Trophoblast cell (in vitro differentiated cells and primary cell): ENCODE data around the gene EP300.
A peak's percentile ranks its signal among the peaks of the same experiment; 100 is the strongest.

Experiments used
- DNase-seq, 2 donors: peaks; one replicate each; pipeline ENCODE4 v3.0.0-alpha.2; 2016
- H2AFZ ChIP-seq: 2 replicates; pipeline ENCODE4 v1.6.1; 2013; ENCODE audit warnings: low read length, moderate library complexity, mild to moderate bottlenecking; ENCODE audit not compliant: insufficient read depth, poor library complexity
- H2AK5ac ChIP-seq: 2 replicates; pipeline ENCODE4 v1.6.1; 2013; ENCODE audit warnings: mild to moderate bottlenecking, low read length
- H2BK120ac ChIP-seq: 2 replicates; pipeline ENCODE4 v1.6.1; 2013; ENCODE audit warnings: low read length, mild to moderate bottlenecking, moderate library complexity; ENCODE audit not compliant: insufficient read depth, poor library complexity
- H2BK12ac ChIP-seq: 2 replicates; pipeline ENCODE4 v1.6.1; 2013; ENCODE audit warnings: mild to moderate bottlenecking, low read length, moderate library complexity
- H2BK5ac ChIP-seq: 2 replicates; pipeline ENCODE4 v1.6.1; 2013; ENCODE audit warnings: low read length, low read depth, moderate library complexity, mild to moderate bottlenecking; ENCODE audit not compliant: poor library complexity
- H3K14ac ChIP-seq: 2 replicates; pipeline ENCODE4 v1.6.1; 2013; ENCODE audit warnings: mild to moderate bottlenecking, low read length
- H3K18ac ChIP-seq: 2 replicates; pipeline ENCODE4 v1.6.1; 2013; ENCODE audit warnings: mild to moderate bottlenecking, low read length
- H3K23ac ChIP-seq: 2 replicates; pipeline ENCODE4 v1.6.1; 2013; ENCODE audit warnings: low read length
- H3K27ac ChIP-seq: 2 replicates; pipeline ENCODE4 v1.5.1; 2013; ENCODE audit warnings: low read depth, mild to moderate bottlenecking, inconsistent platforms, low read length, moderate library complexity
- H3K27me3 ChIP-seq: 2 replicates; pipeline ENCODE4 v1.6.1; 2013; ENCODE audit warnings: inconsistent platforms, mild to moderate bottlenecking, low read length, moderate library complexity; ENCODE audit not compliant: insufficient read depth
- H3K36me3 ChIP-seq, 2 experiments: 1 replicate in 1 of 2; 2 replicates in 1 of 2; pipeline ENCODE4 v1.6.1; 2013; ENCODE audit warnings: low read length in 2 of 2, mild to moderate bottlenecking in 2 of 2, moderate library complexity in 1 of 2; ENCODE audit not compliant: insufficient read depth in 2 of 2, control insufficient read depth in 1 of 2
- H3K4ac ChIP-seq: 2 replicates; pipeline ENCODE4 v1.6.1; 2013; ENCODE audit warnings: low read depth, mild to moderate bottlenecking, low read length, moderate library complexity
- H3K4me1 ChIP-seq, 2 experiments: 1 replicate in 1 of 2; 2 replicates in 1 of 2; pipeline ENCODE4 v1.6.1; 2013; ENCODE audit warnings: low read length in 2 of 2, mild to moderate bottlenecking in 2 of 2, moderate library complexity in 1 of 2; ENCODE audit not compliant: insufficient read depth in 2 of 2, control insufficient read depth in 1 of 2
- H3K4me2 ChIP-seq: 2 replicates; pipeline ENCODE4 v1.6.1; 2013; ENCODE audit warnings: inconsistent platforms, mild to moderate bottlenecking, low read length, moderate library complexity
- H3K4me3 ChIP-seq: 2 replicates; pipeline ENCODE4 v1.5.1; 2013; ENCODE audit warnings: mild to moderate bottlenecking, low read depth, low read length, inconsistent platforms
- H3K79me1 ChIP-seq: one replicate; pipeline ENCODE4 v1.6.1; 2013; ENCODE audit warnings: low read length
- H3K79me2 ChIP-seq: 2 replicates; pipeline ENCODE4 v1.6.1; 2013; ENCODE audit warnings: low read length, mild to moderate bottlenecking; ENCODE audit not compliant: control insufficient read depth, insufficient read depth, poor library complexity
- H3K9ac ChIP-seq: 2 replicates; pipeline ENCODE4 v1.6.1; 2013; ENCODE audit warnings: mild to moderate bottlenecking, low read length
- H3K9me3 ChIP-seq: 2 replicates; pipeline ENCODE4 v1.6.1; 2013; ENCODE audit warnings: low read depth, mild to moderate bottlenecking, control low read depth, inconsistent platforms, low read length; ENCODE audit not compliant: insufficient read depth
- H4K12ac ChIP-seq: 2 replicates; pipeline ENCODE4 v1.6.1; 2013; ENCODE audit warnings: low read depth, mild to moderate bottlenecking, low read length, moderate library complexity
- H4K8ac ChIP-seq: 2 replicates; pipeline ENCODE4 v1.6.1; 2013; ENCODE audit warnings: low read depth, mild to moderate bottlenecking, low read length, moderate library complexity
- H4K91ac ChIP-seq: one replicate; pipeline ENCODE4 v1.6.1; 2013; ENCODE audit warnings: low read depth, mild to moderate bottlenecking, low read length, moderate library complexity
- WGBS: extraction: QIAGEN DNeasy Blood & Tissue Kit; methylation state at CpG from one replicate; pipeline ENCODE4 v1.1.7; 2013; ENCODE audit warnings: missing lambda C conversion rate; ENCODE audit not compliant: insufficient read length, insufficient coverage; ENCODE audit errors: extremely low coverage; 5-methylcytosine and 5-hydroxymethylcytosine counted together

EP300 gene

GRCh38 chr22:41078931-41079330, 13.5 kb upstream of the EP300 start:
- H2BK120ac ChIP-seq = no peak overlapping the region
- no peaks in the 10 kb centered on the region for H3K79me2 ChIP-seq
- no peaks in the 10 kb centered on the region for H3K27me3 ChIP-seq
- H3K4me1 ChIP-seq = no peaks in the 10 kb centered on the region
- no peak overlapping the region for H3K4ac ChIP-seq
- no peak overlapping the region for H3K18ac ChIP-seq
- H3K9ac ChIP-seq = no peak overlapping the region
- no peak overlapping the region for H3K4me3 ChIP-seq
- no peak for DNase-seq
- peaks cover 4% of the 10 kb centered on the region for H3K9me3 ChIP-seq
- no peak overlapping the region for H3K14ac ChIP-seq
- H3K23ac ChIP-seq = no peak overlapping the region
- H3K27ac ChIP-seq = no peak overlapping the region
- no peak overlapping the region for H4K91ac ChIP-seq
- no peak overlapping the region for H2BK12ac ChIP-seq
- H3K4me2 ChIP-seq = no peak overlapping the region
- H3K79me1 ChIP-seq = no peaks in the 10 kb centered on the region
- no peaks in the 10 kb centered on the region for H3K36me3 ChIP-seq
- no peak overlapping the region for H4K12ac ChIP-seq
- H2BK5ac ChIP-seq = no peak overlapping the region
- no peak overlapping the region for H4K8ac ChIP-seq
- no peak overlapping the region for H2AK5ac ChIP-seq
- no CpG with 5 or more reads among the region's 1 CpG for WGBS
- no peak overlapping the region for H2AFZ ChIP-seq

GRCh38 chr22:41085842-41086241, 6.5 kb upstream of the EP300 start:
- H2AK5ac ChIP-seq = no peak overlapping the region
- no peak overlapping the region for H4K12ac ChIP-seq
- no peak overlapping the region for H3K4me2 ChIP-seq
- H3K4me3 ChIP-seq = no peak overlapping the region
- no peaks in the 10 kb centered on the region for H3K79me1 ChIP-seq
- no peaks in the 10 kb centered on the region for H3K4me1 ChIP-seq
- DNase-seq = no peak
- H3K36me3 ChIP-seq = no peaks in the 10 kb centered on the region
- no CpG with 5 or more reads among the region's 2 CpGs for WGBS
- H2AFZ ChIP-seq = no peak overlapping the region
- no peak overlapping the region for H3K23ac ChIP-seq
- H3K4ac ChIP-seq = no peak overlapping the region
- H3K79me2 ChIP-seq = no peaks in the 10 kb centered on the region
- no peak overlapping the region for H2BK5ac ChIP-seq
- no peaks in the 10 kb centered on the region for H3K9me3 ChIP-seq
- H3K9ac ChIP-seq = no peak overlapping the region
- no peak overlapping the region for H3K18ac ChIP-seq
- H3K27ac ChIP-seq = no peak overlapping the region
- H4K8ac ChIP-seq = no peak overlapping the region
- no peak overlapping the region for H2BK120ac ChIP-seq
- no peaks in the 10 kb centered on the region for H3K27me3 ChIP-seq
- H2BK12ac ChIP-seq = no peak overlapping the region
- no peak overlapping the region for H4K91ac ChIP-seq
- H3K14ac ChIP-seq = no peak overlapping the region

DNA sequence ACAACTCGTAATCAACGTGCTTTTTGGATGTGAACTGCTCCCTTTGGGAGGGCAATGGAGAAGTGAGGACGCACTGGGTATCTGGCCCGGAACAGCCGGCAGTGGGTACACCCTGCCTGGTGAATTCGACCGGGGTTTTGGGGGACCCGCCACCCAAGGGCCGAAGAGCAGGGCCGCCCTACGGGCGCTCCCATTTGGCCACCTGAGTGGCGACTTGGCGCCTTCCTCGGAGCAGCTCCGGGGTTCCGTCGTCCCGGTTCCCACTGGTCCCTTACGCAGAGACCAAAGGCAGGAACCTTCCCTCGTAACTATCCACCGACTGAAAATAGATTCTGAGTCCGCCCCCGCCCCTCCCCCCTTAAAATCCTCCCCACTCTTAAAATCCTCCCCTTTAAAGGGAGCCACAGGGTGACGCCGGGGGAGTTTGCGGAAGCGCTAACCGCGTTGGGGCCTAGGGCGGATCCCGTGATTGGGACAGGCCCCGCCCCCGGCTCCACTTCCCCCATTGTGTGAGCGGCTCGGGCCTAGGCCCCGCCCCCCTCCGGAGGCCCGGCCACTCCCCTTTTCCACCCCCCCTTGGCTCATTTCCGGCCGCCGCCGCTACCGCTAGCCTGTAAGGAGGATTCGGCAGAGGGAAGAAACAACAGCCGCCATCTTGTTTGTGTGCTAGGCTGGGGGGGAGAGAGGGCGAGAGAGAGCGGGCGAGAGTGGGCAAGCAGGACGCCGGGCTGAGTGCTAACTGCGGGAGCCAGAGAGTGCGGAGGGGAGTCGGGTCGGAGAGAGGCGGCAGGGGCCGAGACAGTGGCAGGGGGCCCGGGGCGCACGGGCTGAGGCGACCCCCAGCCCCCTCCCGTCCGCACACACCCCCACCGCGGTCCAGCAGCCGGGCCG, 1.0 kb upstream of the EP300 start:
- no CpG with 5 or more reads among the region's 67 CpGs for WGBS
- peak; percentile 98 to 99 for DNase-seq
- H3K9ac ChIP-seq = peak overlapping the region; percentile 99
- H3K4me2 ChIP-seq = peak overlapping the region; percentile 99
- H4K91ac ChIP-seq = peak overlapping the region; percentile 100
- H3K4ac ChIP-seq = peak overlapping the region; percentile 100
- H3K23ac ChIP-seq = no peak overlapping the region
- no peaks in the 10 kb centered on the region for H3K27me3 ChIP-seq
- peak overlapping the region; percentile 100 for H2BK120ac ChIP-seq
- H3K27ac ChIP-seq = peak overlapping the region; percentile 100
- H3K18ac ChIP-seq = peak overlapping the region; percentile 100
- no peaks in the 10 kb centered on the region for H3K9me3 ChIP-seq
- peak overlapping the region; percentile 77 for H2BK12ac ChIP-seq
- H3K4me1 ChIP-seq = peaks cover 0 to 2% of the 10 kb centered on the region in 2 experiments
- H2AK5ac ChIP-seq = peak overlapping the region; percentile 100
- H4K12ac ChIP-seq = peak overlapping the region; percentile 100
- peak overlapping the region; percentile 95 for H3K4me3 ChIP-seq
- H2BK5ac ChIP-seq = peak overlapping the region; percentile 100
- peaks cover 20% of the 10 kb centered on the region for H3K79me2 ChIP-seq
- H3K14ac ChIP-seq = peak overlapping the region; percentile 100
- peaks cover 15% of the 10 kb centered on the region for H3K79me1 ChIP-seq
- H4K8ac ChIP-seq = peak overlapping the region; percentile 100
- H2AFZ ChIP-seq = peak overlapping the region; percentile 99
- H3K36me3 ChIP-seq = no peaks in the 10 kb centered on the region

- peaks cover 0 to 3% of the 10 kb centered on the region in 2 experiments for H3K36me3 ChIP-seq
- peak overlapping the region; percentile 100 for H3K14ac ChIP-seq
- H2BK5ac ChIP-seq = peak overlapping the region; percentile 100
- no CpG with 5 or more reads among the region's 31 CpGs for WGBS
- H3K4ac ChIP-seq = peak overlapping the region; percentile 100
- no peak overlapping the region for H2AFZ ChIP-seq
- H3K4me2 ChIP-seq = peak overlapping the region; percentile 77
- H3K23ac ChIP-seq = no peak overlapping the region
- H3K18ac ChIP-seq = peak overlapping the region; percentile 100
- H4K91ac ChIP-seq = peak overlapping the region; percentile 100
- peaks cover 0 to 4% of the 10 kb centered on the region in 2 experiments for H3K4me1 ChIP-seq
- no peaks in the 10 kb centered on the region for H3K9me3 ChIP-seq
- H3K27me3 ChIP-seq = no peaks in the 10 kb centered on the region
- H4K8ac ChIP-seq = no peak overlapping the region
- peak overlapping the region; percentile 97 for H3K9ac ChIP-seq
- peaks cover 24% of the 10 kb centered on the region for H3K79me2 ChIP-seq
- H3K79me1 ChIP-seq = peaks cover 15% of the 10 kb centered on the region
- peak overlapping the region; percentile 100 for H2BK120ac ChIP-seq
- peak overlapping the region; percentile 100 for H3K27ac ChIP-seq
- no peak overlapping the region for H4K12ac ChIP-seq
- peak; percentile 33 to 72 for DNase-seq
- H3K4me3 ChIP-seq = peak overlapping the region; percentile 95
- no peak overlapping the region for H2AK5ac ChIP-seq
- no peak overlapping the region for H2BK12ac ChIP-seq
These were observed 537 bp downstream of the EP300 start for GRCh38 chr22:41092847-41093411.
